Activated CD8-positive, alpha-beta memory T cell treated with anti-CD3 and anti-CD28 coated beads, Interleukin-2, amount 50 U/mL, for 4 hours (primary cell): ENCODE data around the gene PSEN2.

Experiments
- DNase-seq: peaks from one replicate; pipeline ENCODE4 v3.0.0-alpha.2; 2020

The PSEN2 gene

GRCh38 chr1:226888021-226888420, 17.6 kb downstream of the PSEN2 start:
- no peak for DNase-seq

GRCh38 chr1:226888816-226889215, 18.4 kb downstream of the PSEN2 start:
- no peak for DNase-seq

- no peak for DNase-seq
These were observed 19.4 kb downstream of the PSEN2 start for GRCh38 chr1:226889616-226890330.

DNA sequence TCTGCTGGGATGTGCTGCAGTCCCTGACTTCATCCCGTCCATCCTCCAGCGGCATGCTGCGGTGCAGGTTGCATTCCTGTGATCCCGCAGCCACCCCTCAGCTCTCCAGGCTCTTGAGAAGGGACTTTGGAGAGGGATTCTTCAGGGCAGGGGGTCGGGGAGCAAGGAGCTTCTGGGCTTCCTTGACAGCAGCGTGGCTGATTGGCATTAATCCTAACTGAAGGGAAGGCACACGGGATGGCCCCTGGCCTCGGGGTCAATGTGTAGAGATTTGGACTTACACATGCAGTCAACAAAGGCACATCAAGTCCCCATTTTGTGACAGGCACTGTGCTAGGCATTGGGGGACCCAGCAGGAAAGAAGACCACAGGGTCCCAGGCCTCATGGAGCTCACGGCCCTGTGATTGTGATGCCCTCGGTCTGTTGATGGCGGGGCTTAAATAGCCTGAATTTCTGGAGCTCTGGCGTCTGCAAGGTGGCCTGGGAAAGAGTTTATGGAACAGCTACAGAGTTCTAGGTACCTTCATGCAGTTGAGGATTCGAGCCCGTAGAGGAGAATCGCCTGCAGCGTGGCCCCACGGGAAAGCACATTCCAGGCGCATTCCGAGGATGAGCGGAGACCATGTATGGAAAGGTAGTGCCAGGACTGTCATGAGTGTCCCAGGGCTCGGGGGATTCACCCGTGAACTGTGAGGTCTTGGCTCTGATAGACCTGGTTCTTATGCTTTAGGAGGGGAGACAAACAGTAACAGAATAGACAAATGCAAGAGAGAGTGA, 20.1 kb downstream of the PSEN2 start:
- no peak for DNase-seq

DNA sequence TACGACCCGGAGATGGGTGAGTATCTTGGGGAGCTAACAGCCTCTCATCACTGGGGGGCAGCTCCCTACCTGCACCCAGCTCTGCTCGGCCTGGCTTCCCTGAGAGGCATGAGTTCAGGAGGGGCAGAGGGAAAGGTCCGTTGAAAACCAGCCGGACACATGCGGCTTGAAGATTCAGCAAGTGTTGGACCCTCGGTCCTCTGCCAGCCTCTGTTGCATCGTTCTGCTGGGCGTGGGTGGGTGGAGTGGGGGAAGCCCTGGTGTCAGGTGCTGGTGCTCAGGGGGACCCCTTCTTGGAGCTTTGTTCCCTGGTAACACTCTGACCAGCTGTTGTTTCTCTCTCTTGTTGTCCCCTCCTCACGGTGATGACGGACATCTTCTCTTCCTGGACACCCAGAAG, 20.9 kb downstream of the PSEN2 start:
- DNase-seq, result no peak

- DNase-seq, result no peak
These were observed 21.6 kb downstream of the PSEN2 start for GRCh38 chr1:226891846-226892523.

DNA sequence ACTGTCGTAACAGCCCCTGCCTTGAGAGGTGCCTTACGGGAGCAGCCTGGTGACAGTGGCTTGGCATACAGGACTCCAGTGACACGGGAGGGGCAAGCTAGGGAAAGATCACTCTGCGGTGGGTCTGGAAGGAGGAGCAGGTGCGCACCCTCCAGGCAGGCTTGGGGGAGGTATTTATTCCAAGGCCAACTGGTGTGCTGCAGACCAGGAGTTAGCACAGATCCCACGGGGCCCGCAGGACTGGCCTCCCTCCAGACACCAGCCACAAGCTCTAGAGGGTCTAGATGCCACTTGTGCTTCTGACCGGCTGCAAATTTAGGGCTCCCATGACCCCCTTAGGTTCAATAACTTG, 22.1 kb downstream of the PSEN2 start:
- DNase-seq, result no peak

GRCh38 chr1:226893936-226894335, 23.5 kb downstream of the PSEN2 start:
- DNase-seq, result no peak

- no peak for DNase-seq
These were observed 24.4 kb downstream of the PSEN2 start for GRCh38 chr1:226894826-226895225.

DNA sequence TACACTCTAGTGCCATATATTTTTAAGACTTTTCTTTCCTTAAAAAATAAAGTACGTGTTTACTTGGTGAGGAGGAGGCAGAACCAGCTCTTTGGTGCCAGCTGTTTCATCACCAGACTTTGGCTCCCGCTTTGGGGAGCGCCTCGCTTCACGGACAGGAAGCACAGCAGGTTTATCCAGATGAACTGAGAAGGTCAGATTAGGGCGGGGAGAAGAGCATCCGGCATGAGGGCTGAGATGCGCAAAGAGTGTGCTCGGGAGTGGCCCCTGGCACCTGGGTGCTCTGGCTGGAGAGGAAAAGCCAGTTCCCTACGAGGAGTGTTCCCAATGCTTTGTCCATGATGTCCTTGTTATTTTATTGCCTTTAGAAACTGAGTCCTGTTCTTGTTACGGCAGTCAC, 25.2 kb downstream of the PSEN2 start:
- no peak for DNase-seq

- no peak for DNase-seq
These were observed 27.8 kb downstream of the PSEN2 start for GRCh38 chr1:226898246-226898645.

GRCh38 chr1:226901421-226901820, 31.0 kb downstream of the PSEN2 start:
- no peak for DNase-seq

- no peak for DNase-seq
These were observed 32.2 kb downstream of the PSEN2 start for GRCh38 chr1:226902601-226903000.

DNA sequence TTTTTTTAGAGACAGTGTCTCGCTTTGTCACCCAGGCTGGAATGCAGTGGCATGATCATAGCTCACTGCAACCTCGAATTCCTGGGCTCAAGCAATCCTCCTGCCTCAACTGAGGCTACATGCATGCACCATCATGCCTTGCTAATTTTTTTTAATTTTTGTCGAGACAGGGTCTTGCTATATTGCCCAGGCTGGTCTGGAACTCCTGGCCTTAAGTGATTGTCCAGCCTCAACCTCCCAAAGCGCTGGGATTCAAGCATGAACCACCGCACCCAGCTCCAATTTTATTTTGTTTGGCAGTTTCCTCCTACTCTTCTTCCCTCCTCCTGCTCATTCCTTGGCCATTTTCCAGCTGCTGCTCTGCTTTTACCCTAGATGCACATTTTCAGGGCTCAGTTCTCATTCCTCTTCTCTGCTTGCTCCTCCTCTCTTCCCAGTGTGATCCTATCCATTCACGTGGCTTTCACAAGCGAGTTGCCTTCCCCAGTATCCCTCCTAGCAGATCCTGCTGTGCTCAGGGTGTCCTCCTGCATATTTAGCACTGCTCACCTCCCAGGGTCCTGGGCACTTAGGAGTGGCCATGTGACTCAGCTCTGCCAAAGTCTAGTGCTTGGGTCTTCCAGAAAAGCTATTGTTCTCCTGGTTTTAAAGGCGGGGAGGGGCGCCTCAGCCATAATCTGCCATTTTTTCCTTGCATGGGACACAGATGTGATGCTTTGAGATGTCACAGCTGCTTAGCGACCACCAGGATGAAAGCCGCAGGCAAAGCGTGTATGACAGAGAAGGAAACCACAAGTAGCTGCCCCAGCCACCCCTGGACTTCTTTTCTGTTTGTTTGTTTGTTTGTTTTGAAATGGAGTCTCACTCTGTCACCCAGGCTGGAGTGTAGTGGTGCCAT, 33.7 kb downstream of the PSEN2 start:
- no peak for DNase-seq

- DNase-seq, result no peak
These were observed 34.4 kb downstream of the PSEN2 start for GRCh38 chr1:226904772-226905171.

DNA sequence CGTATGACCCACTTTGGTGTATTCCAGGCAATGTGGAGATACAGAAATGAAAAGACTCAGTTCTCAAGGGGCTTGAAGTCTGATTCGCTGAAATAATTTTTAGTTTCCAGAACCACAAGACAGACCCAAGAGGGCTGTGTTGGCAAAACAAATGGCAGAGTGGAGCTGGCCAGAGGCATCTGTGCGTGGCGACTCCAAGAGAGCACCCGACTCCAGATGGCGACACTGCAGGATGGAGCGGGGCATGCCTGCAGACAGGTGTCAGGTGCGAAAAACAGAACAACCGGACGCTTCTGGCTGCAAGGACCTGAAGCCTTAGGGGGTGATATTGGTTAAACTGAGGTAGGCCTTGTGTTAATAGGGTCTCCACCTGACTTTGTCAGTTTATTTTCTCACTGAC, 38.0 kb downstream of the PSEN2 start:
- DNase-seq, result no peak

DNA sequence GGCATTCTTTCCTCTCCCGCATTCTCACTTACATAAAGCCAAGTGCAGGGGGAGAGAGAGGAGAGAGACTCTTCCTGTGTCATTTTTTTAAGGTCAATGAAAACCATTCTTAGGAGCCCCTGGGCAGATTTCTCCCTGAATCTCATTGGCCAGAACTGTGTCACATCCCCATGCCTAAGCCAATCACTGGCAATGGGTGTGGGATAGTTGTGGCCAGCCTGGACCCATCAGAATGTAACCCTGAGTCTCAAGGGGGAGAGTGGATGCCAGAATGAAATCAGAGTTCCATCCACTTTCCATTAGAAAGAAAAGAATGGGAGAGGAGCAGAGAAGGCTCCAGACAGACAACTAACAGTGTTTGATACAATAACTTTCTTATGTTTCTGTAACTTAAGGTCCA, 38.5 kb downstream of the PSEN2 start:
- DNase-seq, result no peak

DNA sequence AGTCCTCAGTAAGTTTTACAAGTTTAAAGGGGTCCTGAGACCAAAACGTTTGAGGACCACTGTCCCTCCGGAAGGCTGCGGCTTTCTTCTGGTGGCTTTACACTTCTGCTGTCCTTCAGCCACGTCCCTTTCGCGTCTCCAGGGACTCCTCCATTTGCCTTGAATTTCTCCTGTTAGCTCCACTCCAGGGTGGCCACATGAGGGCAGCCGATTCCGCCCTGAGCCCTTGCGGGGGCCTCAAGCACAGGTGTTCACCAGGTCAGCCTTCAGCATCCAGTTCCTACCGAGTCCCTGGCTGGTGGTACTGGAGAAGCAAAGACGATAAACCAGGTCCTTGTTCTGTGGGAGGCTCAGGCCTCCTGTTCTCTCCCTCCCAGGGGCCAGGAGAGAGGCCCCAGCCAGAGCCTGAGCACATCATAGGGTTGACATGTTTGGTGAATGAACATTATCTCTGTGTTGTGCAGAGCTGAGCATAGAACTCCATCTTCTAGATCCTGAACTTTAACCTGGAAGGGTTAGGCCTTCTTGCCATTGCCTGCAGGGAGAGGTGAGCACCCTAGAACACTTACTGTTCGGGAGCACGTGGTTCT, 42.3 kb downstream of the PSEN2 start:
- DNase-seq, result peak; percentile 47

DNA sequence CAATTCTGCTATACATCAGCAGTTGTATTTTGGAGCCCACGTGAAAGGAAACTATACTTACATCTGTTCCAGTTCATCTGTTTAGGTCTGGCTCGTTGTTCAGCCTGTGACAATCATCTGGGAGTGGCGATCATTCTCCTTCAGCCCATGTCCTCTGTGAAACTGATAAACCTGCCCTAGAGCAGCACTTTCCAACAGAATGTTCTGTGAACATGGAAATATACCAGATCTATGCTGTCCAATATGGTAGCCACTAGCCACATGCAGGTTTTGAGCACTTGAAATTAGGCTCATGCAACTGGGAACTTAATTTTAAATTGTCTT, 45.2 kb downstream of the PSEN2 start:
- no peak for DNase-seq

DNA sequence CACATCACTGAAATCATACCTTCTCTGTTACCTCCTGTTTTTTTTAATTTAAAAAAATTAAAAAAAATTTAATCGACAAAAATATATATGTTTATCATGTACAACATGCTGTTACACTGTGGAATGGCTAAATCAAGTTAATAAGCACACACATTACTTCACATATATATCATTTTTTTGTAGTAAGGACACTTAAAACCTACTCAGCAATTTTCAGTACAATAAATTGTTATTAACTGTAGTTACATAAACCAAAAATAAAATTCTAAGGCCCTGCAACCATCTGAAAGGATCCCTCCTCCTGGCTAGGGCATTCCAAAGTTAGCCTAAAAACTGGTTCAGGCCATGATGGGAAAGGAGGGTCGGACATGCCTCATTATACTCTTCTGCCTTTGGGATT, 46.1 kb downstream of the PSEN2 start:
- no peak for DNase-seq

DNA sequence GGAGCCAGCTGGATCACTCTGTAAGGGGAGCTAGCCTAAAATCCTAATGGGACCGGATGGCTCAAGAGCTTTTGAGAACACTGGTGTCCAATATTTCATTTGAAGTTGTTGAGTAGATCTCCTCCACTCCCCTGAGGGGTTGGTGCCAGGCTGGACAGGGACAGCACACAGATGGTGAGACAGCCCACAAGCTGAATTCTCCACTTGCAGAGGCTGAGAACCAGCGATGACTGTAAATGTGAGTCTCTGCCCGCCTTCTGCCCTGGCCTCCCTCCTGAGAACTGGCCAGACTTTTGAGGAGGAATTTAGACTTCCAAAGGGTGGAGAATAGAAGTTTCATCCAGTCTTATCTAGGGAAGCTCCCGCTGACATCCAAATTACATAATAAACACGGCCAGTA, 49.2 kb downstream of the PSEN2 start:
- DNase-seq, result no peak

GRCh38 chr1:226919995-226920394, 49.6 kb downstream of the PSEN2 start:
- no peak for DNase-seq

DNA sequence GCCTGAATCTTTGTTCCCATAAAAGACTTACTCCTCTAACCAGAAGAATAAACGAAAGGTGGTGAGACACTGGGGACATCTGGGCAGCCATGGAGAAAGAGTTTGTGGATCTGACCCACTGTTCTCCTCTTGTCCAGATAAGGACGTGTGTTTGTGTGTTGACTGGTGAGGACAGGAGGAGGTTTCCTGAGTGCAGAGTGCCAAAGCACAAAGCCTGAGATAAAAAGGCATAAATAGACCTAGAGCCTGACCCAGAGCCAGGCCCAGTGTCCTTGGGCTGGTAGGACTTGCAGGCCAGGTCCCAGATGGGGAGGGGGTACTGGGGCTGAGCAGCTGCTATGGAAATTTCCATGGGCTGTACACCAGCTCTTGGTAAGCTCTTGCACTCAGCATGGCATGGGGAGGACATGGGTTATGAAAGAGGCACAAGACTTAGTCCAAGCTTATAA, 50.1 kb downstream of the PSEN2 start:
- DNase-seq, result no peak
